RPMI8226 (cell line): Measurements from ENCODE around the gene DHX30.
"Not testable (repeated sequence)": the region's sequence is repeated elsewhere in the genome, so short reads cannot be mapped to it uniquely, and the experiment has no call there.

Experiments used
- DNase-seq: peaks from one replicate; pipeline ENCODE4 v3.0.0-alpha.2; 2015

Gene DHX30, protein sequence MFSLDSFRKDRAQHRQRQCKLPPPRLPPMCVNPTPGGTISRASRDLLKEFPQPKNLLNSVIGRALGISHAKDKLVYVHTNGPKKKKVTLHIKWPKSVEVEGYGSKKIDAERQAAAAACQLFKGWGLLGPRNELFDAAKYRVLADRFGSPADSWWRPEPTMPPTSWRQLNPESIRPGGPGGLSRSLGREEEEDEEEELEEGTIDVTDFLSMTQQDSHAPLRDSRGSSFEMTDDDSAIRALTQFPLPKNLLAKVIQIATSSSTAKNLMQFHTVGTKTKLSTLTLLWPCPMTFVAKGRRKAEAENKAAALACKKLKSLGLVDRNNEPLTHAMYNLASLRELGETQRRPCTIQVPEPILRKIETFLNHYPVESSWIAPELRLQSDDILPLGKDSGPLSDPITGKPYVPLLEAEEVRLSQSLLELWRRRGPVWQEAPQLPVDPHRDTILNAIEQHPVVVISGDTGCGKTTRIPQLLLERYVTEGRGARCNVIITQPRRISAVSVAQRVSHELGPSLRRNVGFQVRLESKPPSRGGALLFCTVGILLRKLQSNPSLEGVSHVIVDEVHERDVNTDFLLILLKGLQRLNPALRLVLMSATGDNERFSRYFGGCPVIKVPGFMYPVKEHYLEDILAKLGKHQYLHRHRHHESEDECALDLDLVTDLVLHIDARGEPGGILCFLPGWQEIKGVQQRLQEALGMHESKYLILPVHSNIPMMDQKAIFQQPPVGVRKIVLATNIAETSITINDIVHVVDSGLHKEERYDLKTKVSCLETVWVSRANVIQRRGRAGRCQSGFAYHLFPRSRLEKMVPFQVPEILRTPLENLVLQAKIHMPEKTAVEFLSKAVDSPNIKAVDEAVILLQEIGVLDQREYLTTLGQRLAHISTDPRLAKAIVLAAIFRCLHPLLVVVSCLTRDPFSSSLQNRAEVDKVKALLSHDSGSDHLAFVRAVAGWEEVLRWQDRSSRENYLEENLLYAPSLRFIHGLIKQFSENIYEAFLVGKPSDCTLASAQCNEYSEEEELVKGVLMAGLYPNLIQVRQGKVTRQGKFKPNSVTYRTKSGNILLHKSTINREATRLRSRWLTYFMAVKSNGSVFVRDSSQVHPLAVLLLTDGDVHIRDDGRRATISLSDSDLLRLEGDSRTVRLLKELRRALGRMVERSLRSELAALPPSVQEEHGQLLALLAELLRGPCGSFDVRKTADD

DNA sequence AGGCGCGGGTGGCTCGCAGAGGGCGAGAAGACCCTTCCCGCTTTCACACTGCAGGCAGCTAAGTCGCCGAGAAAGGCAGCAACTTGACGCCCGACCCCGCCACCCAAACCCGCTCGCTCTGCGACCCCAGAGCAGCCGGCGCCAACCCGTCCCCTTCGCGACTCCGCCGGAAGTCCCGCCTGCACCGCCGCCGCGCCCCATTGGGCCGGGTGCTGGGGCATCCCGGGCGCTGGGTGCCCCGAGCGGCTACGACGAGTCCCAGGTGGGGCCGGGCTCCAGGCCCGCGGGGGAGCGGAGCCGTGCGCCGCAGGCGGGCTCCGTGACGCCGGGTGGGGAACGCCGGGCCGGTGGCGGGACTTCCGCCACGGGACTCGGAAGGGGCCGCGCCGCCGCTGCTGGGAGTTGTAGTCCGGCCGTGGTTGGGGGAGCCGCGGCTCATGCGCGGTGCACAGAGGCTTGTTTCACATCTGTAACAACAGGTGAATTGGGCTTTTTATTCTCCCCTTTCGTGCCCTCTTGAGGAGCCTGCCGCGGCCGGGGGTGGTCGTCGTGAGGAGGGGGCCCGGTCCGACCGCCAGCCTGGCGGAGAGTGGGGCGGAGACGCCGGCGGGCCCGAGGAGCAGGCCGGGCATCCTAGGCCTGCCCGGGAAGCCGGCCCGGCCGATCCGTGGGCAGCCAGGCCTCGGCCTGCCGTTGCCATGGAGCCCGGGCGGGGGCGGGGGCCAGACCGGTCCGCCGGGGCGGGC, at the start of gene DHX30:
Gene DHX30 (plus strand): TSS at position 405 of the 746 bp plus-strand sequence. CDS start 7,546 bp downstream, outside the sequence.
- DNase-seq = peak; percentile 88

DNA sequence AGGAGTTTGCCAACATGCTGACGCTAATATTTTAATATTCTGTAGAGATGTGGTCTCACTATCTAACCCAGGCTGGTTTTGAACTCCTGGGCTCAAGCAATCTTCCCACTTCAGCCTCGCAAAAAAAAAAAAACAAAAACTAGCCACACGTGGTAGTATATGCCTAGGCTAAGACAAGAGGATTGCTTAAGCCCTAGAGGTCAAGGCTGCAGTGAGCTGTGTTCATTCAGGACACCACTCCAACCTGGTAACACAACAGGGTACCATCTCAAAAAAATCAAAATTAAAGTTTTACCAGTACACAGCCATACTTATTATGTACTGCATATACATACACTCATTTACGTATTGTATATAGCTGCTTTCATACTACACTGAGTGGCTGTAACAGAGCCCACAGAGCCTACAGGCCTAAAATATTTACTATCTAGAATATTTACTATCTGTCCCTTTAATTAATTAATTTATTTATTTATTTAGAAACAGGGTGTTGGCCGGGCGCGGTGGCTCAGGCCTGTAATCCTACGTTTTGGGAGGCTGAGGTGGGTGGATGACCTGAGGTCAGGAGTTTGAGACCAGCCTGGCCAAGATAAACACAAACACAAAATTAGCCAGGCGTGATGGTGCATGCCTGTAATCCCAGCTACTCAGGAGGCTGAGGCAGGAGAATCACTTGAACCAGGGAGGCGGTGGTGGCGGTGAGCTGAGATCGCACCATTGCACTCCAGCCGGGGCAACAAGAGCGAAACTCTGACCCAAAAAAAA, 44.5 kb upstream of the DHX30 start:
- DNase-seq = no peak

DNA sequence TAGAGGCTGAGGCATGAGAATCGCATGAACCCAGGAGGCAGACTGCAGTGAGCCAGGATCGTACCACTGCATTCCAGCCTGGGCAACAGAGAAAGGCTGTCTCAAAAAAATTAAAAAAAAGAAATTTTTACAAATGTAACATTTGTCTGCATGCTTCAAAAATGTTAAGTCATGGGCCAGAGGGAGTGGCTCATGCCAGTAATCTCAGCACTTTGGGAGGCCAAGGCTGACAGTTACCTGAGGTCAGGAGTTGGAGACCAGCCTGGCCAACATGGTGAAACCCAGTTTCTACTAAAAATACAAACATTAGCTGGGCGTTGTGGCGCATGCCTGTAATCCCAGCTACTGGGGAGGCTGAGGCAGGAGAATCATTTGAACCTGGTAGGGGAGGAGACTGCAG, 42.7 kb upstream of the DHX30 start:
- DNase-seq = not testable (repeated sequence)

DNA sequence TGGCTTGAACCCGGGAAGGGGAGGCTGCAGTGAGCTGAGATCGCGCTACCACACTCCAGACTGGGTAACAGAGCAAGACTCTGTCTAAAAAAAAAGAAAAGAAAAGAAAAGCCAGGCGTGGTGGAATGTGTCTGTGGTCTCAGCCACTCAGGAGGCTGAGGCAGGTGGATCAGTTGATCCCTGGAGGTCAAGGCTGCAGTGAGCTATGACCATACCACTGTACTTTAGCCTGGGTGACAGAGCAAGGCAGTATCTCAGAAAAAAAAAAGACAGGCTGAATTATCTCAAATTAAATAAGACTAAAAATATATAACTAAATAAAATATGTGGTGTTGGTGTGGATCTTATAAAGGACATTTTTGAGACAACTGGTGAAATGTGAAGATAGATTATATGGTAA, 41.9 kb upstream of the DHX30 start:
- DNase-seq = no peak

DNA sequence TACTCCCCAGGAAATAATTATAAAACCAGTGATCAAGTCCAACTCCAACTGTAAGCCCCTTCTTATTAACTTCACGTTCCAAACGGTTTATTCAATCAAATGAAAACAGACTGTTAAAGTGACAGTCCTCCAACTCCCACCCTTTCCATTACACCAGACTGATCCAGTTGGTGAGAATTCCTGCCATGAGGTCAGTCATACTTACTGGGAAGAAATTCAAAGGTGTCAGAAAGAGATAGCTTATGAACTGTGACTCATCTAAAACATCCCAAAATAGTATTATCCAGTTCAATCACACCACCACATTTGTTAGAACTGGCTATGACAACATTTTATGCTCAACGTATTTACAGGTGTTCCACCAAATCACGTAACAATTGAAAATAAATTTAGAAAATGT, 40.7 kb upstream of the DHX30 start:
- no peak for DNase-seq

DNA sequence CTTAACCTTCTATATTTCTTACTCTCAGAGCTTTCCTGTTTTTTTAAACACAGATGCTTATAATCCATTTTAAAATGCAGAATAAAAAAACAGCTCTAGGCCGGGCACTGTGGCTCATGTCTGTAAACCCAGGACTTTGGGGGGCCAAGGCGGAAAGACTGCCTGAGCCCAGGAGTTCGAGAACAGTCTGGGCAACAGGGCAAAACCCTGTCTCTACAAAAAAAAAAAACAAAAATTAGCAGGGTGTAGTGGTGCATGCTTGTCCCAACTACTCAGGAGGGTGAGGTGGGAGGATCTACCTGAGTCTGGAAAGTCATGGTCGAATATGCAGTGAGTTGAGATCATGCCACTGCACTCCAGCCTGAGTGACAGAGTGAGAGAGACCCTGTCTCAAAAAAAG, 36.8 kb upstream of the DHX30 start:
- DNase-seq = no peak

DNA sequence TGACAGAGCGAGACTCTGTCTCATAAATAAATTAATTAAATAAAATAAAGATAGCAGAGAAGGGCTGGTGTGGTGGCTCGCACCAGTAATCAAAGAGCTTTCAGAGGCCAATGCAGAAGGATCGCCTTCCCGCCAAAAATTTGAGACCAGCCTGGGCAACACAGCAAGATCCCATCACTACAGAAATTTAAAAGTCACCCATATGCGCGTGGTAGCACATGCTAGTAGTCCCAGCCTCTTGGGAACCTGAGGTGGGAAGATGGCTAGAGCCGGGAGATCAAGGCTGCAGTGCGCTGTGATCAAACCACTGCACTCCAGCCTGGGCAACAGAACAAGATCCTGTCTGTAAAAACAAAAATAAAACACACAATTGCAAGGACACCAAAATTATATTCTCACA, 30.9 kb upstream of the DHX30 start:
- DNase-seq = no peak

DNA sequence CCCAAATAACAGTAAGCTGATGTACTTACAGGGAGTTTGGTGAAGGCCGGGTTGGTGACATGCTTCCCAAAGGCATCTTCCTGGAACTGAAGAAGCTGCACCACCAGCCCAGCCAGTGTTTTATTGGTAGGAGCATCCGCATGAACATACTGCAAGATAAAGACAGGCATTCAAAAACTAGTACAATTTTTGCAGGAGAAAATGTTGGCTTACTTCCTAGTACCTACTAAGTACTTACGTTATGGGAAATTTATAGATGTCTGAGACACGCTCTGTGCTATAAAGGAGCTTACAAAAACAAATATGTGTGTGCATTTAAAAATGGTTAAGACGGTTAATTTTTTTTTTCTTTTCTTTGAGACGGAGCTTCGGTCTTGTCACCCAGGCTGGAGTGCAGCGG, 30.1 kb upstream of the DHX30 start:
- no peak for DNase-seq

DNA sequence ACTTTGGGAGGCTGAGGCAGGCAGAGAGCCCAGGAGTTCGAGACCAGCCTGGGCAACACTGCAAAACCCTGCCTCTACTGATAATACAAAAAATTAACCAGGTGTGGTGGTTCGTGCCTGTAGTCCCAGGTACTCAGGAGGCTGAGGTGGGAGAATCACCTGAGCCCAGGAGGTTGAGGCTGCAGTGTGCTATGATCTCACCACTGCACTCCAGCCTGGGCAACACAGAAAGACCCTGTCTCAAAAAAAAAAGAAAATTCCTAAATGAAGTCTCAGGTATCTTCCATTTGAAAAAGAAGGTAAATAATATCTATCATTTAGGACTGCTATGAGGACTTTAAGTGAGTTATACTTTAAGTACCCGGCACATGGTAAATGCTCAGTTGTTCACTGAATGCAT, 24.2 kb upstream of the DHX30 start:
- no peak for DNase-seq

DNA sequence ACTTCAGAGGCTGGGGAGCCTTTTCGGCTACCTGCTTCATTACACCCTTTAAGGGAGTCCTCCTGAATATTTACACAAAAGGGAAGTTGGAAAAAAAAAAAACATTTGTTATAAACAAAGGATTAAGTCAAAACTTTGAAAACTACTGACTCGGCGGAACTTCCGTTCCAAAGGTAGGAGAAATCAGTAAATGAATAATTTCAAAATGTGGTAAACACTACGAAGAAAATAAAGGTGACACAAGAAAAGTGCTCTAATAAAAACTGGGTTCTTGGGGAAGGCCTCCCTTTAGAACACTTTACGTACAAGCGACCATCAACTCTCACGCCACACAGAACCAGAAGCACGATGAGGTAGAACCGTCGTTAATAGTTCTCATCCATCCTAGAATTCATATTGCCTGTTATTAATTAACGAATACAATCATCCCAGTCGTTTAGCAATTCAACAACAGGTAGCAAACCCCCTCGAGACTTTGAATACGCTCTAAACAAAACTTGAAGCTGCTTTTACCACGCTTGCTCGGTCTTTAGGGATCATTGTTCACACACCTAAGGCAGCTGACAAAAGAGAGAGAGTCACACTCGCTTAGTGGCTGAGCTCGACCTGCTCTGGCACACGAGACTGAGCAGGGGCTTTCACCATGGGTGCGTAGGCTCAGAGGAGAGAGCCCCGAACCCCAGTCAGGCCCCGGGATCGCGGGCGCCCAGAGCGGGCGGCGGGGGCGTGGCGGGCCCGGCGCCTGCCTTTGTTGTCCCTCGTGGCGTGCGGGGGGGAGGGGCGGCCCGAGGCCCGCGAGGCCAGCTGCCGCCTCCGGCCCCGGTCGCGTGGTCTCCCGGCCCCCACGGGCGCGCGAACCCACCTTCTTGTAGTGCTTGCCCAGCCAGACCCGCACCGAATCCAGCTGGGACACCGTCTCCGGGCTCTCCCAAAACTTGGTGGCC, 21.9 kb upstream of the DHX30 start:
- DNase-seq = peak; percentile 75

DNA sequence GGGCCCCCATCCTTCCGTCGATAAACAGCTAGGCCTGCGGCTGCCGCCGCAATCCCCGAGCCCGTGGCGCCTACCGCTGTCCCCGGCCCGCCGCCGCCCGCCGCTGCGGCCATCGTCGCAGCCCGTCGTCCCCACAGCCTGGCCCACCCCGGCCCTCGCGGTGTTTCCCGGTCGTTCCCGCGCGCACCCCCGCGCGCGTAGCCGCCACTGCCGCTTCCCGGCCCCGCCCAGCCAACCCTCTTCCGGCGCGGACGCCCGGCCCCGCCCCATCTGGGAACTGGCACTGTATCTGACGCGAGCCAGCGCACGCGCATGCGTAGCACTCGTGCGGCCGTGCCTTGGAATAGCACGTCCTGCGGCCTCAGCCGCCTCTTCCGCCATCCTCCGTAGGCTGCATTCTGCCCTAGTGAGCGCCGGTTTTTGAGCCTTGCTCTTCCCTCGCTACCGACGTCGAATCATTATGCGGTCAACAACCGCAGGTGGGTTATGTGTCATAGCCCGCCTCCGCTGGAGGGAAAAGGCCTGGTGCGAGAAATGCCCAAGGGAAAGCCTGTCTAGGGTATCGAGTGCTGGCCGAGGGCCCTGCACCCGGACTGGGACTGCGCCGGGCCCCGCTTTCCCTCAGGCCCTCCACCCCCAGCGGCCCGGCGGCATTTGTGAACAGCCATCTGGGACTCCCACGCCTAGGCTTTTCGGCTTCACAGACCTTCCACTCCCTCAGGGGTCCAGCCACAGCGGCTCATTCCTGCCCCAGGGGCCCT, 21.1 kb upstream of the DHX30 start, which contains the start of gene SMARCC1:
Gene SMARCC1 (minus strand): TSS at position 209 of the 761 bp plus-strand sequence. CDS start 96 bp downstream, at position 113.
- DNase-seq = peak; percentile 99

DNA sequence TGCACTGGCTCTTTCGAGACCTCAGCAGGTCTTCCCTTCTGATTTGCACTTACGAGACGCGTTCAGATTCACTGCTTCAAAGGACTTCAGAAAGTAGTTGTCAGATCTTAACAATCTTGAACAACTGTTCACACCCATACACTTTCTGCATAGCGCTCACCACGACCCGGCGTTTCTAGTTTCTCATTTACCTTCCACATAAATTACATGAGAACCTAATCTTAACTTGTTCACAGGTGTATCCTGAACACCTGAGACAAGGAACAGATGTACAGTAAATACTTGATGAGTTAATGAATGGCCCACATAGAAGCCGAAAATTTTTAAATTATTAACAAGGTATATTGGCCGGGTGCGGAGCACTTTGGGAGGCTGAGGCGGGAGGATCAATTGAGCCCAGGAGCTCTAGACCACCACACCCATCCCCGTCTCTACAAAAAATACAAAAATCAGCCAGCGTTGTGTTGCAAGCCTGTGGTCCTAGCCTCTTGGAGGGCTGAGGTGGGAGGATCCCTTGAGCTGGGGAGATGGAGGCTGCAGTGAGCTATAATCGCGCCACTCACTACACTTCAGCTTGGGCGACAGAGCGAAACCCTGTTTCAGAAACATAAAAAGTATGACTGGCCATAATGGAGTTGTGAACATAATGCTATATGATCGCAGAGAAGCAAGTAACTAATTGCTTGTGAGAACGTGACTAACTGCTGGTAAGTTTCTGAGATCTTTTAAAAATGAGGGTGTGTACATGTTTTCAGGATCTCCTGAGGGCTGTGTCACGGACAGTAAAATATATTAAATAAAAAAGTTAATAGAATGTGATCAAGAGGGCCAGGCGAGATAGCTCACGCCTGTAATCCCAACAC, 20.3 kb upstream of the DHX30 start:
- peak; percentile 35 for DNase-seq

DNA sequence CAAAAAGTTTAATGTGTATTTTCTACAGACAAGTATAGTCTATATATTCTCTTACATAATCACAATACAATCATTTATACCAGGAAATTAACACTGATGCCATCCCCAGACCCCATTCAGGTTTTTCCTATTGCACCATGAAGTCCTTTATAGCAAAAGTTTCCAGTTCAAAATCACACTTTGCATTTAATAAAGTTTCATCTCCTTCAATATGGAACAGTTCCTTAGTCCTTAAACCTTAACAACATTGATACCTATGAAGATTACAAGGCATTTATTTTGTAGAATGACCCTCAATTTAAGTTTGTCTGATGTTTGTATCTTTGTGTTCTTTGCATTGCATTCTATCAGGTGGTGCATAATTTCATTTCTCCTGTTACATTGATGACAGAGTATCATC, 19.3 kb upstream of the DHX30 start:
- no peak for DNase-seq

DNA sequence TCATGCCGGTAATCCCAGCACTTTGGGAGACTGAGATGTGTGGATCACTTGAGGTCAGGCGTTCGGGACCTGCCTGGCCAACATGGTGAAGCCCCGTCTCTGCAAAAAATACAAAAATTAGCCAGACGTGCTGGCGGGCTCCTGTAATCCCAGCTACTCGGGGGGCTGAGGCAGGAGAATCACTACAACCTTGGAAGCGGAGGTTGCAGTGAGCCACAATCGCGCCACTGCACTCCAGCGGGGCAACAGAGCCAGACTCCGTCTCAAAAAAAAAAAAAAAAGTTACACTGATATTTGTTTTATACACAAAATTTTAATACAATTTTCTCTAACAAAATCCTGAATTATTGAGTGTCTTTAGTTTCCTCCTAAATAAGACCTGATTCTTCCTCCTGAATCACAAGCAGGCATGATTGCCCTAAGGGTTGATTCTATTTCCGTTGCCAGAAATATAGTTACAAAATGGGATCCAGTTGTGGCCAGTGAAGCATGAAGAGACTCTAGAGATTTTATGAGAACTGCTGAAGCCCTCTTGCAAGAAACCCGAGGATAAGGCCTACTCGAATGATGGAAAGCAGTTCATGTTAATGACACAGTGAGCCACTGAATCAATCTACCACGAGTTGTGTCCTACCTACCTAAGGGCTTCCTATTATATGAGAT, 11.6 kb upstream of the DHX30 start:
- DNase-seq = no peak

DNA sequence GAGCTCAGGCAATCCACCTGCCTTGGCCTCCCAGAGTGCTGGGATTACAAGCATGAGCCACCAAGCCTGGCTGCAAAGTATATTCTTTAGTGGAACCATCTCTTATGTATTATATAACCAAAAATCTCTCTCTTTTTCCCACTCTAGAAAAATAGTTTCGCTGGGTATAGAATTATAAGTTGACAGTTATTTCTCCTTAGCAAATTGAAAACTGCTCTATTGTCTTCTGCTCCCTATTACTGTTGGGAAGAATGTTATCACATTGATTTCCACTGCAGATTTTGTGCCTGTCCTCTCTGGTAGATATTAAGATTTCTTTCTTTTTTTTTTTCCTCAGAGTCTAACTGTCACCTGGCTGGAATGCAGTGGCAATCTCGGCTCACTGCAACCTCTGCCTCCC, 10.2 kb upstream of the DHX30 start:
- DNase-seq = no peak

DNA sequence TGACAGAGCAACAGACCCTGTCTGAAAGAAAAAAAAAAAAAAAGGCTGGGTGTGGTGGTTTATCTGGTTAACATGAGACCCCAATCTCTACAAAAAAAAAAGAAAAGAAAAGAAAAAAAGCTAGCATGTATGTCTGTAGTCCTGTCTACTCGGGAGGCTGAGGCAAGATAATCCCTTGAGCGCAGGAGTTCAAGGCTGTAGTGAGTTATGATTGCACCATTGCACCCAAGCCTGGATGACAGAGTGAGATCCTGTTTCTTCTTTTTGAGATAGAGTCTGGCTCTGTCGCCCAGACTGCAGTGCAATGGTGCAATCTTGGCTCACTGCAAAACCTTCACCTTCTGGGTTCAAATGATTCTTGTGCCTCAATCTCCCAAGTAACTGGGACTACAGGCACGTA, 8.4 kb upstream of the DHX30 start:
- DNase-seq = no peak

DNA sequence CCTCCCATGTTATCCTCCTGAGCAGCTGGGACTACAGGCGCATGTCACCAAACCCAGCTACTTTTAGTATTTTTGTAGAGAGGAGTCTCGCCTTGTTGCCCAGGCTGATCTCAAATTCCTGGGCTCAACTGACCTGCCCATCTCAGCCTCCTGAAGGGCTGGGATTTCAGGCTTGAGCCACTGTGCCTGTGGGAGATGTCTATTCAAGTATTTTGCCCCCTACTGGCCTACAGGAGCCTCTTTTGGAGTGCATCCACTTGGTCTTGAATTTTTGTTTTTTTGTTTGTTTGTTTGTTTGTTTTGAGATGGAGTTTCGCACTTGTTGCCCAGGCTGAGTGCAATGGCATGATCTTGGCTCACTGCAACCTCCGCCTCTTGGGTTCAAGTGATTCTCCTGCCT, 3.2 kb upstream of the DHX30 start:
- DNase-seq = no peak

DNA sequence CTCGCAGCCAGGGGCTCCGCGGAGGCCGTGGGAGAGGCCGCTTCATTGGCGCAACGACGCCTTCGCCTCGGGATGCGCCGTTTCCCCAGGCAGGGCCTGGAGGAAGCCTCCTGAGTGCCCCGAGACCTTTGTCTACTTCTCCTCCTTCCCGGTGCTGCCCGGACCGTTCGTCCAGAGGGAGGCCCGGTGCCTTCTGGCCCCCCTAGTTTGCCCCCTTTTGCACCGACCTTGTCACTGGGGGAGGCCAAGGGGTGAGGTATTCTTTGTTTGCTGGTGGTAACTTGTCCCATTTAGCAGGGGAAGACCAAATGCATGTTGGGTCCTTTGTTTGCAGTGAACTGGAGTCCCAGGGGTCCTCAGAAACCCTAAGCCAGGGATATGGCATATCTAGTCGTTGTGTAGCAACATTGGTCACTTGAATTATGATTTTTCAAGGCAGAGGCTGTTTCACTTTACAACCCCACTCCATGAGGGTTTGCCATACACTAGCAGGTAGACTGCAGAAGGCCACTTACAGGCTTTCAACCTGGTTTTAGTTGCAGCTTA, 615 bp downstream of the DHX30 start:
- no peak for DNase-seq
